Liver (tissue), 9 donors: ENCODE measurements around the gene ASIC4. TPM values are rescaled to one million over a fixed set of nuclear protein-coding genes. Genes with fewer than 3 reads are reported as not detected.

Experiments
- DNase-seq: peaks from one replicate; pipeline ENCODE4 v3.0.0-alpha.2; 2017; ENCODE audit warnings: low spot score
- H3K27ac ChIP-seq, 2 donors: one replicate each; pipeline ENCODE4 v1.7.0; 2013; ENCODE audit warnings: inconsistent platforms in 2 of 2, low read length in 2 of 2, control low read depth in 1 of 2, low read depth in 1 of 2, mild to moderate bottlenecking in 1 of 2
- H3K27me3 ChIP-seq, 4 donors: one replicate each; pipeline versions ENCODE4 v1.6.1 to v1.7.0; 2013; ENCODE audit warnings: low read length in 3 of 4, inconsistent platforms in 1 of 4, mild to moderate bottlenecking in 1 of 4, moderate library complexity in 1 of 4; ENCODE audit not compliant: control insufficient read depth in 4 of 4, insufficient read depth in 4 of 4
- H3K36me3 ChIP-seq, 4 donors: one replicate each; pipeline versions ENCODE4 v1.6.1 to v1.7.0; 2013; ENCODE audit warnings: low read length in 3 of 4, mild to moderate bottlenecking in 3 of 4, low read depth in 1 of 4, moderate library complexity in 1 of 4; ENCODE audit not compliant: control insufficient read depth in 4 of 4, insufficient read depth in 3 of 4
- H3K4me1 ChIP-seq, 4 donors: one replicate each; pipeline versions ENCODE4 v1.6.1 to v1.7.0; 2013; ENCODE audit warnings: low read length in 3 of 4, mild to moderate bottlenecking in 3 of 4, moderate library complexity in 1 of 4; ENCODE audit not compliant: control insufficient read depth in 4 of 4, insufficient read depth in 4 of 4
- H3K4me3 ChIP-seq, 3 donors: one replicate each; pipeline versions ENCODE4 v1.6.1 to v1.7.0; 2013; ENCODE audit warnings: low read length in 3 of 3, control low read depth in 1 of 3, low read depth in 1 of 3, mild to moderate bottlenecking in 1 of 3
- H3K9ac ChIP-seq, 2 donors: one replicate each; pipeline ENCODE4 v1.7.0; 2013; ENCODE audit warnings: low read length in 2 of 2, mild to moderate bottlenecking in 2 of 2, moderate library complexity in 2 of 2, control low read depth in 1 of 2, low read depth in 1 of 2
- H3K9me3 ChIP-seq, 4 donors: one replicate each; pipeline versions ENCODE4 v1.6.1 to v1.7.0; 2013; ENCODE audit warnings: low read length in 3 of 4; ENCODE audit not compliant: control insufficient read depth in 4 of 4
- ATF3 ChIP-seq: IDR thresholded peaks from 2 replicates; pipeline ENCODE4 v1.6.1; 2016; ENCODE audit warnings: antibody characterized with exemption
- CTCF ChIP-seq: fragments of 150-350 bp; IDR thresholded peaks from 2 replicates; pipeline ENCODE4 v1.5.1; 2017; ENCODE audit warnings: improper control_type of control experiment, low read depth, low read length; ENCODE audit not compliant: missing input control
- EGR1 ChIP-seq, 2 donors: IDR thresholded peaks; 2 replicates each; pipeline ENCODE4 v1.6.1; 2016 to 2018; ENCODE audit warnings: antibody characterized with exemption in 2 of 2, low read depth in 2 of 2
- FOXA1 ChIP-seq: IDR thresholded peaks from 2 replicates; pipeline ENCODE4 v1.6.1; 2016; ENCODE audit warnings: antibody characterized with exemption
- FOXA2 ChIP-seq: IDR thresholded peaks from 2 replicates; pipeline ENCODE4 v1.6.1; 2016; ENCODE audit warnings: antibody characterized with exemption
- GABPA ChIP-seq, 2 donors: IDR thresholded peaks in 1 of 2; conservative IDR thresholded peaks in 1 of 2; 2 replicates each; pipeline ENCODE4 v1.6.1; 2016; ENCODE audit warnings: antibody characterized with exemption in 2 of 2, mild to moderate bottlenecking in 1 of 2, moderate library complexity in 1 of 2
- HNF4A ChIP-seq, 2 donors: conservative IDR thresholded peaks; 2 replicates each; pipeline ENCODE4 v1.6.1; 2016; ENCODE audit warnings: antibody characterized with exemption in 2 of 2, mild to moderate bottlenecking in 2 of 2
- HNF4G ChIP-seq: IDR thresholded peaks from 2 replicates; pipeline ENCODE4 v1.6.1; 2016; ENCODE audit warnings: antibody characterized with exemption
- JUND ChIP-seq, 2 donors: IDR thresholded peaks; 2 replicates each; pipeline ENCODE4 v1.6.1; 2016; ENCODE audit warnings: antibody characterized with exemption in 2 of 2
- MAX ChIP-seq: IDR thresholded peaks from 2 replicates; pipeline ENCODE4 v1.6.1; 2016; ENCODE audit warnings: antibody characterized with exemption
- NR2F2 ChIP-seq: IDR thresholded peaks from 2 replicates; pipeline ENCODE4 v1.6.1; 2016; ENCODE audit warnings: antibody characterized with exemption
- RAD21 ChIP-seq, 2 donors: IDR thresholded peaks; 2 replicates each; pipeline ENCODE4 v1.6.1; 2016; ENCODE audit warnings: antibody characterized with exemption in 2 of 2, mild to moderate bottlenecking in 2 of 2
- REST ChIP-seq: IDR thresholded peaks from 2 replicates; pipeline ENCODE4 v1.6.1; 2016; ENCODE audit warnings: antibody characterized with exemption, mild to moderate bottlenecking
- RXRA ChIP-seq, 2 donors: IDR thresholded peaks; 2 replicates each; pipeline ENCODE4 v1.6.1; 2017 to 2018; ENCODE audit warnings: antibody characterized with exemption in 2 of 2, mild to moderate bottlenecking in 1 of 2
- SP1 ChIP-seq: IDR thresholded peaks from 2 replicates; pipeline ENCODE4 v1.6.1; 2018; ENCODE audit warnings: antibody characterized with exemption, mild to moderate bottlenecking
- TAF1 ChIP-seq: conservative IDR thresholded peaks from 2 replicates; pipeline ENCODE4 v1.6.1; 2016; ENCODE audit warnings: antibody characterized with exemption, mild to moderate bottlenecking
- YY1 ChIP-seq: IDR thresholded peaks from 2 replicates; pipeline ENCODE4 v1.6.1; 2016; ENCODE audit warnings: antibody characterized with exemption, mild to moderate bottlenecking
- ZBTB33 ChIP-seq: IDR thresholded peaks from 2 replicates; pipeline ENCODE4 v1.6.1; 2016; ENCODE audit warnings: antibody characterized with exemption
- WGBS: extraction: QIAGEN DNeasy Blood & Tissue Kit; methylation state at CpG from one replicate; pipeline ENCODE4 v1.1.7; 2013; 5-methylcytosine and 5-hydroxymethylcytosine counted together
- polyA plus RNA-seq, 2 donors: library from polyadenylated mRNA; stranded (reverse) in 1 of 2; unstranded in 1 of 2; fragments of 200-250 nt in 1 of 2; fragments of >200 nt in 1 of 2; fragmentation: Nextera tagmentation in 1 of 2; extraction: Ambion mirVana in 1 of 2; gene quantifications; one replicate each; pipeline versions ENCODE4 v1.2.1 to v1.2.3, GENCODE V29; 2013 to 2015
- total RNA-seq, 2 donors: library from RNA; depleted of rRNA; stranded (reverse); fragments of >200 nt; gene quantifications; one replicate each; pipeline ENCODE4 v1.2.3, GENCODE V29; 2014
- donor health status: healthy.
- donor health status: healthy.
- donor health status: healthy.
- donor health status: healthy.
- donor health status: healthy.

ASIC4 gene
- total and polyA plus RNA-seq, 4 donors, result 0.08 to 1.5 TPM; not detected in 2

GRCh38 chr2:219567131-219567530 lies 52.8 kb downstream of the ASIC4 start:
- TF ChIP-seq JUND (IDR thresholded peaks at IDR 0.05) (no peak), FOXA2 (no peak), YY1 (no peak), CTCF (no peak), SP1 (no peak), ZBTB33 (no peak), MAX (no peak), HNF4G (no peak), RXRA (IDR thresholded peaks at IDR 0.05) (no peak), EGR1 (IDR thresholded peaks at IDR 0.05; ENCODE audit: low read depth in 2 of 2) (no peak), FOXA1 (no peak), NR2F2 (no peak), ATF3 (no peak), REST (no peak), HNF4A (conservative IDR thresholded peaks at IDR 0.05) (no peak), RAD21 (IDR thresholded peaks at IDR 0.05) (no peak), TAF1 (no peak), GABPA (IDR thresholded peaks at IDR 0.05 in 1 of 2, conservative IDR thresholded peaks at IDR 0.05 in 1 of 2) (no peak)
- WGBS, result 96% methylated on average over 18 of the region's 18 CpGs
- no peaks in the 10 kb centered on the region for H3K9me3 ChIP-seq
- no peak for DNase-seq
- H3K4me3 ChIP-seq, result no peak overlapping the region
- peaks cover 4 to 15% (median 6%) of the 10 kb centered on the region in 4 donors for H3K4me1 ChIP-seq
- H3K9ac ChIP-seq, result no peak overlapping the region
- H3K36me3 ChIP-seq, result peaks cover 0 to 6% (median 4%) of the 10 kb centered on the region in 4 donors
- no peaks in the 10 kb centered on the region for H3K27me3 ChIP-seq
- no peak overlapping the region for H3K27ac ChIP-seq
